ENCODE results near the gene SGK2. TPM values are rescaled to one million over a fixed set of nuclear protein-coding genes. Genes with fewer than 3 reads are reported as not detected.

Gene SGK2
- 3.0 TPM for total RNA-seq

GRCh38 chr20:43558412-43559146 lies at the start of gene SGK2:
SGK2 (plus strand) TSS chr20:43559027; CDS start chr20:43566496, 7,469 bp downstream.

GRCh38 chr20:43590392-43591303 lies 31.8 kb downstream of the SGK2 start, which contains the start of gene IFT52:
IFT52 (plus strand) TSS chr20:43590937; CDS start chr20:43594699, 3,762 bp downstream.

Other genes starting within 250 kb of the SGK2 start
- 156 TPM for gene SRSF6, start 101.1 kb upstream of the SGK2 start, total RNA-seq
- gene L3MBTL1, start 51.3 kb upstream of the SGK2 start, total RNA-seq, result 34.6 TPM
- gene IFT52, start 31.9 kb downstream of the SGK2 start, total RNA-seq, result 38.3 TPM
- gene MYBL2, start 108.1 kb downstream of the SGK2 start, total RNA-seq, result 4.8 TPM
- not detected for gene GTSF1L, start 168.0 kb downstream of the SGK2 start, total RNA-seq

Data from camera-type eye (tissue), 1 donor.